COLO668 (cell line): ENCODE measurements around the gene ACTR3.
"Not testable (repeated sequence)": the region's sequence is repeated elsewhere in the genome, so short reads cannot be mapped to it uniquely, and the experiment has no call there.

Experiments used
- DNase-seq: peaks from one replicate; lab custom pipeline; 2025; ENCODE audit not compliant: unreplicated experiment; lab: John Stamatoyannopoulos, UW

The ACTR3 gene

GRCh38 chr2:113889471-113890252, at the start of gene ACTR3:
Gene ACTR3 (plus strand): TSS chr2:113890089. CDS start chr2:113890280, 191 bp downstream.
- DNase-seq = peak; percentile 98

- DNase-seq = no peak
Measured at GRCh38 chr2:113840518-113840917, 49.4 kb upstream of the ACTR3 start.

DNA sequence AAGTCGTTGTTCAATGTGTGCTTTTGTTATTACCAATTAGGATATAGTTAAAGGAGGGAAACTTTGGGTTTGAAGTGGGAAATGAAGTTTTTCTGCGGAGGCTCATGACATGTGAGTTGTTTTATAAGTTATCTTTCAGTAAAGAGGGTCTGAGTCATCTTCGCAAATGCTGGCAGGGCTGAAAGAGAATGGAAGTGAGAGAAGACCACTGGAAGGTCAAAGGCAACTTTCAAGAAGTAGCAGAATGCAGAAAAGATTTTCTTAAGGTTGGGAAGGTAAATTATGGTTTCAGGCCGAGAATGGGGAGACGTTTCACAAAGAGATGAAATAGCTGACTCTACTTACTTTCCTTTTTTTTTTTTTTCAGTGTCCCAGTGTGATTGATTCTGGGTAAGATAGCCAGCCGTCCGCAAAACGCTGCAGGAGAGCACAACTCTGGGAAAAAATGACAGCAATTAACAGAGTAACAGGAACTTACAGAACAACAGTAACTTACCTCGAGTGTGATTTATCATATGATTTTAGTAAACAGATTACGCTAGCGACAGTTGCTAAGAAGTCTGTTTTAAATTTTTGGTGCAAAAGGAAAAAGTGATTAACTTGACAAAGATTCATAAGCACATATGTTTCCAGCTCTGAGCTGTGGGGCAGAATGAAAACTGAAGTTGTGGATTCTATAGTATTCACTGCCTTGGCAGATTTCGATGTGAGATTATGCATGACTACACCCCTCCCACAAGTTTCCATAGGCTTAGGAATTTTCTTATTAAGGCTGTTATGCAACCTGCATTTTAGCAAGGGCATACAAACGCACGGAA, 46.8 kb upstream of the ACTR3 start:
- no peak for DNase-seq

- not testable (repeated sequence) for DNase-seq
Measured at GRCh38 chr2:113843737-113844050, 46.2 kb upstream of the ACTR3 start.

GRCh38 chr2:113845261-113845660, 44.6 kb upstream of the ACTR3 start:
- no peak for DNase-seq

- DNase-seq = not testable (repeated sequence)
Measured at GRCh38 chr2:113845796-113846195, 44.1 kb upstream of the ACTR3 start.

DNA sequence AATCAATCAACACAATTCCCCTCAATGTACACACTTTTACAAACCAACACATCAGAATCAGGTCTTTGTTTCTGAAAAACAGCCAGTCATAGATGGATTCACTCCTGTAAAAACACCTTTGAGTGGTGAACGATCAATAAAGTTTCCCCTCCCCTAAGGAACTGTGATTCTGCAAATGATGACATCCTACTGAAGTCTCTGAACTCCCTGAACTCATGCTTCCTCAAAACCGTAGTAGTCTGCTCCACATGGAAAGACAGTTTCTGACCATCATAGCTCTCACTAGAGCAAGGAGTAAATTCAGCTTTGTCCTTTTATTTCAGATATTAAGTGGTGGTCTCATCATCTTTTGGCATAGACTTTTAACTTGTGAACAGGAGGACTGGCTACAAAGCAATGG, 43.5 kb upstream of the ACTR3 start:
- no peak for DNase-seq

DNA sequence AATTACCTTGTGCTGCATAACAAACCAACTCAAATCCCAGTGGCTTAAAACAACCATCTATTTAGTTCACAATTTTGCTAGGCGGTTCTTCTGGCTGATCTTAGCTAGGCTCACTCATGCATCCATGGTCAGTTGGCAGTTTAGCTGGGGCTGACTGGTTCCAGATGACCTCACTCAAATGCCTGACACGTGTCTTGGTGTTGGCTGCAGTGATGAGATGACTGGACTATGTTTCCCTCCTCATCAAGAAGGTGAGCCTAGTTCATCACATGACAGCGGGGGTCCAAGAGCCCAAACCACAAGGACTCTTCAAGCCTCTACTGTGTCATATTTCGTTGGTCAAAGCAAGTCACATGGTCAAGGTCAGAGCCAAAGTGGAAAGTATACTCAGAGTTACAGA, 42.7 kb upstream of the ACTR3 start:
- no peak for DNase-seq

GRCh38 chr2:113848758-113849415, 41.0 kb upstream of the ACTR3 start:
- DNase-seq = no peak

- no peak for DNase-seq
Measured at GRCh38 chr2:113850687-113851086, 39.2 kb upstream of the ACTR3 start.

GRCh38 chr2:113851640-113852039, 38.2 kb upstream of the ACTR3 start:
- no peak for DNase-seq

DNA sequence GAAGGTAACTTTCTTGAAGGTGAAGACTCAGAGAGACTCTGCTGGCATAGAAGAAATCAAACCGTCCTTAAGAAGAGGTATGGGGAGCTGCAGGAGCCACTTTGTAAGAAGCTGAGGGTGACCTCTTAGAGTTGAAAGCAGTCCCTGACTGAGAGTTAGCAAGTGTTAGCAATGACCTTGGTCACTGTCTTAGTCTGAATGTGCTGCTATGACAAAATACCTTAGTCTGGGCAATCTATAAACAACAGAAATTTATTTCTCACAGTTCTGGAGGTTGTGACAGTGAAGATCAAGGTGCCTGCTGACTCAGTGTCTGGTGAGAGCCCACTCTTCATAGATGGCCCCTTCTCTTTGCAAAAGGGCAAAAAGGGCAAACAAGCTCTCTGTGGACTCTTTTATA, 35.7 kb upstream of the ACTR3 start:
- no peak for DNase-seq

DNA sequence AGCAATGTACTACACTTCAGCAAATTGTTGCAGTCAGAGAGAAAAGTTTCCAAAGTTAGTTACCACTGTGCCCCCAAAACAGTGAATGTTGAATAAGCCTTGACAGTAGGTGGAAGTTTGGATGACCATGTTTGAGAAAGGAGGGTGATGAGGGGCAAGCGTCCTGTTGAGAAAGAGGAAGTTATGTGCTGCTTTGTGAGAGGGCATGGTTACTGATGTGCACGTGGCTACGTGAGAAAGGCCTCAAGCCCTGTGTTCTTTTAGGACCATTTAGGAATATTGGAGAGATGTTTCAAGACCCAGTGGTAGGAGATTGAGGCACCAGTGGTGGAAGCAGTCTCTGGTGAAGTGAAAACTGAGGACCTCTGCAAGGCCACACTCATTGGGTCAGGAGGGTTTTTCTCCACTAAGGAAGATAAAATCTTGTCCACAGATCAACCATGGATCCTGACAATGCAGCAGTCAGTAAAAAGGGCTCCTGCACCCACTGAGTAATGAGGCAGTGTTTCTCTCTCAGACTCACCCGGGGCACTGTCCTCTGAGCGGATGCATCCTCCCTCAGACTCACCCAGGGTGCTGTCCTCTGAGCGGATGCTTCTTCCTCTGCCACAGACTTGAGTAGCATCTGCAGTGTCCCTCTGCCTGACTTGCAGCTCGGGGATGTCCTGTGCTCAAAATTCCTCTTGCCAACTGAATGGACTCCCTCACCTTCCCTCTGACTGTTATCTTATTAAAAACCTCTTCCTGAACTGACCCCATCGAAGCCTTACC, 34.7 kb upstream of the ACTR3 start:
- DNase-seq = no peak

DNA sequence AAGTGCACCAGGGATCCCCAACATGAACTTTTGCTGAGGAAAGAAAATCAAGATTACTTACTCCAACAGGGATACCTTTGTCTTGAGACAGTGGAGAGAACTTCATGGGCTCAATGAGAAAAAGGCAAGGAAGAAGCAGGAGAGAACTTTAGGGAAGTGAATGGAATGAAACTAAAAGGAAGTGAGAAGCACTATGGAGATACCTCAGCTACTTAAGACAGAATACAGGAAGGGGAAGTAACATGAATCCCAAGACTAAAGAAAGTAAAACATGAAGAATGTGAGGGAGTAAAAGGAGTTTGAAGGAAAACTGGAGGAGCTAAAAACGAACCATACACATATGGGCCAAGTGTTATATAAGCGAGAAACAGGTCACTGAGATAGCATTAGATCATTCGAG, 32.4 kb upstream of the ACTR3 start:
- DNase-seq = no peak

DNA sequence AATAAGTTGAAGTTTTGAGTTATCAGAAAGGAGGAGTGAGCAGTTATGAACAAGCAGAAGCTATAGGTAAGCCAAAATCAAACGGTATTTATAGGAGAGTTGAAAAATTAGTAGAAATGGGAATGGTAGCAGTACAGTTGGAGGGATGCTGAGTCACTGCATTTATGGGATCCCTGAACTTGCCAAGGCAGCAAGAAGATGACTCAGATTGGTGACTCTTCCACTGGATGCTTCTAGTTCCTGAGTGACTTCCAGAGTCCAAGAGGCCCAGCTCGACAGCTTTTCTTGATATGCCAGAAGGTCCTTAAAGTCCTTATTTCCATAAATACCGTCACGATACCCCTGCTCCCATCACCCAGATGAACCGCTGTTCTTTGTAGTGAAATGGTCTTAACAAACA, 31.1 kb upstream of the ACTR3 start:
- DNase-seq = no peak

- no peak for DNase-seq
Measured at GRCh38 chr2:113861740-113862139, 28.1 kb upstream of the ACTR3 start.

GRCh38 chr2:113863144-113863543, 26.7 kb upstream of the ACTR3 start:
- DNase-seq = no peak

DNA sequence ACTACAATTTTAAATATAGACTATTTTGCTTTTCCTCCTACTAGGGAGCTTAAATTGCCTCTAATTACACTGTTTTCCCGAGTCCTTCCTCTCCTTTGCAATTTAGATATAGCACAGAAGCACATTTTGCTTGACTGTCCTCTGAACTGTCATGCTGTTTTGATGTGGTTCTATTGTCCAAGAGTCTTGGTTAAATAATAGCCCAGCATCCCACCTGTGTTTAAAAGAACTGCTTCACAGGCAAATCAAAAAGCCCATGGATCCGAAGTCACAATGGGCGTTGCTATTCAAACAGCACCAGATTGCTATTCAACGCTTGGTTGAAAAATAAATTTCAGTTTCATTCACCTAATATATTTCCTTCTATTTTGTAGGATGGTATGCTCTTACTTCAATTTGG, 22.3 kb upstream of the ACTR3 start:
- DNase-seq = no peak

- no peak for DNase-seq
Measured at GRCh38 chr2:113869253-113869652, 20.6 kb upstream of the ACTR3 start.

- no peak for DNase-seq
Measured at GRCh38 chr2:113872201-113872600, 17.7 kb upstream of the ACTR3 start.

GRCh38 chr2:113873867-113874266, 16.0 kb upstream of the ACTR3 start:
- no peak for DNase-seq
